Left ventricle myocardium inferior (tissue), 1 donor: ENCODE results near the gene TLR2. TPM values are rescaled to one million over a fixed set of nuclear protein-coding genes. Genes with fewer than 3 reads are reported as not detected.

Experiments
- DNase-seq: peaks from one replicate; pipeline ENCODE4 v3.0.0-alpha.2; 2020
- H3K27ac ChIP-seq: fragments of 200-600 bp; replicated peaks from 2 replicates; pipeline ENCODE4 v1.8.0; 2021
- H3K27me3 ChIP-seq: fragments of 200-600 bp; 2 replicates; pipeline ENCODE4 v1.8.0; 2021; ENCODE audit warnings: low read depth
- H3K36me3 ChIP-seq: fragments of 200-600 bp; 2 replicates; pipeline ENCODE4 v1.8.0; 2021
- H3K4me1 ChIP-seq: fragments of 200-600 bp; 2 replicates; pipeline ENCODE4 v1.8.0; 2021
- H3K4me3 ChIP-seq: fragments of 200-600 bp; 2 replicates; pipeline ENCODE4 v1.8.0; 2021; ENCODE audit warnings: mild to moderate bottlenecking, moderate library complexity
- H3K9me3 ChIP-seq: fragments of 200-600 bp; replicated peaks from 2 replicates; pipeline ENCODE4 v1.8.0; 2021
- CTCF ChIP-seq: fragments of 200-600 bp; IDR thresholded peaks from 2 replicates; pipeline ENCODE4 v1.8.0; 2021; ENCODE audit warnings: antibody characterized with exemption, mild to moderate bottlenecking, borderline replicate concordance
- intact Hi-C: fragments of 100-400 bp; cut with micrococcal nuclease; formaldehyde crosslinking; loops from one replicate; pipeline ENCODE4 v1.11.0; 2022
- total RNA-seq: library from RNA; stranded (reverse); fragmentation: NEBNext Ultra II Directional; extraction: Animal tissue kit (Norgen Biotek cat#: 25700); gene quantifications from one replicate; pipeline ENCODE4 v1.2.1, GENCODE V29; 2021
- donor health status: DM: no; HTN: yes; CAD: no; lungs with severe emphysema.

Gene TLR2
- total RNA-seq, 1 donor from 2014 or later = 2.8 TPM

- Histone ChIP-seq H3K27me3 (no peaks in the 10 kb centered on the region), H3K9me3 (no peaks in the 10 kb centered on the region), H3K36me3 (no peaks in the 10 kb centered on the region), H3K27ac (peak overlapping the region; percentile 70), H3K4me3 (no peak overlapping the region), H3K4me1 (peaks cover 23% of the 10 kb centered on the region)
- no peak for DNase-seq
- intact Hi-C loops = no loop called here
- no peak for TF ChIP-seq CTCF
Measured at GRCh38 chr4:153652051-153652784, 31.9 kb upstream of the TLR2 start.

DNA sequence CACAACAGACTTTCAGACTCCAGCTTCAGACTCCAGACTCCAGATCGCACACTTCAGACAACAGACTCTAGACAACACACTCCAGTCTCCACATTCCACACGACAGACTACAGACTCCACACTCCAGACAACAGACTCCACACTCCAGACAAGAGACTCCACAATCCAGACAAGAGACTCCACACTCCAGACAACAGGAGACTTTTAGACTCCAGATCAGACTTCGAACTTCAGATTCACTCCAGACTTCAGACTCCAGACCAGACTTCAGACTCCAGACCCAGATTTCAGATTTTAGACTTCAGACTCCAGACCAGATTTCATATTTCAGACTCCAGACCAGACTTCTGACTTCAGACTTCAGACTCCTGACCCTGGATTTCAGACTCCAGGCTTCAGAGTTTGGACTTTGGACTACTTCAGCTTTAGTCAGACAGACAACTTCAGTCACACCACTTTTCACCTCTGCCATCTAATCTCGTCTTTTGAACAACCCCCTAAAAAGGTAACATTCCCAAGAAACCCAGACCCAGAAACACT lies 29.0 kb upstream of the TLR2 start:
- TF ChIP-seq CTCF = no peak
- intact Hi-C loops = no loop called here

GRCh38 chr4:153655928-153656327 lies 28.2 kb upstream of the TLR2 start:
- no peak for TF ChIP-seq CTCF
- Histone ChIP-seq H3K36me3 (no peaks in the 10 kb centered on the region), H3K27me3 (peaks cover 8% of the 10 kb centered on the region), H3K27ac (peak overlapping the region; percentile 39), H3K4me1 (peaks cover 29% of the 10 kb centered on the region), H3K9me3 (no peaks in the 10 kb centered on the region), H3K4me3 (no peak overlapping the region)
- DNase-seq = no peak
- intact Hi-C loops = no loop called here

More for the DNA sequence above, 29.0 kb upstream of the TLR2 start:
- no peaks in the 10 kb centered on the region for H3K36me3 ChIP-seq
- peak overlapping the region; percentile 39 for H3K27ac ChIP-seq
- peaks cover 23% of the 10 kb centered on the region for H3K4me1 ChIP-seq
- no peak overlapping the region for H3K4me3 ChIP-seq
- H3K9me3 ChIP-seq = no peaks in the 10 kb centered on the region
- peaks cover 8% of the 10 kb centered on the region for H3K27me3 ChIP-seq
- no peak for DNase-seq

DNA sequence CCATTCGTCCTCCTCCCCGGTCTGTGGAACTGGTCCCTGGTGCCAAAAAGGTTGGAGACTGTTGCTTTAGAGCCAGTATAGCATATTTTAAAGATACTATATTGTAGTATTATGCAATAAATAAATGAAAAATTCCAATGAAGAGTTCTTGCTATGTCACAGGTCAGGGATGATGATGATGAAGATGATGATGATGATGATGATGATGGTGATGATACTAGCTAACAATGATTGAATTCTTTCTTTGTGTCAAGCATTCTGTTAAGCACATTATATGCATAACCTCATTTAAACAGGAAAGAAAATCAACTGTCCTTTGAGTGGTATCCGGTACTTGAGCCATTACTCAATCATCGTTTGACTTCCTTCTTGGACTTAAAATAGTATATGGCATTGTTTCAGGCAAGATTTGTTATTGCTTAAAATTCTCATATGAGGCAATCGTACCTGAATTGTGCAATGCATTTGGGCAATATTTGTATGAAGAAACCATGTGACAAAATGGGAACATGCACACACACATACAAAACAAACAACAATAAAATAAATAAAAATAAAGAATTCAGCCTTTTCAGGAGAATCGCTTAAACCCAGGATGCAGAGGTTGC lies 22.8 kb upstream of the TLR2 start:
- peaks cover 11% of the 10 kb centered on the region for H3K9me3 ChIP-seq
- H3K4me1 ChIP-seq = peaks cover 16% of the 10 kb centered on the region
- TF ChIP-seq CTCF = no peak
- H3K27me3 ChIP-seq = peaks cover 8% of the 10 kb centered on the region
- no peaks in the 10 kb centered on the region for H3K36me3 ChIP-seq
- DNase-seq = no peak
- intact Hi-C loops = no loop called here
- peak overlapping the region; percentile 65 for H3K27ac ChIP-seq
- no peak overlapping the region for H3K4me3 ChIP-seq

- no peak for TF ChIP-seq CTCF
- DNase-seq = no peak
- intact Hi-C loops = no loop called here
- Histone ChIP-seq H3K27me3 (peaks cover 8% of the 10 kb centered on the region), H3K9me3 (peaks cover 11% of the 10 kb centered on the region), H3K36me3 (no peaks in the 10 kb centered on the region), H3K4me1 (peaks cover 14% of the 10 kb centered on the region), H3K4me3 (no peak overlapping the region), H3K27ac (peak overlapping the region; percentile 46)
Measured at GRCh38 chr4:153661908-153662307, 22.2 kb upstream of the TLR2 start.
